GM21381 (cell line): ENCODE data around the gene SS18.

Experiments
- ATAC-seq: cut with Tn5 transposase; IDR thresholded peaks from one replicate; pipeline ENCODE4 v1.9.1; 2021; ENCODE audit warnings: mild to moderate bottlenecking, moderate library complexity; ENCODE audit not compliant: unreplicated experiment

The SS18 gene

DNA sequence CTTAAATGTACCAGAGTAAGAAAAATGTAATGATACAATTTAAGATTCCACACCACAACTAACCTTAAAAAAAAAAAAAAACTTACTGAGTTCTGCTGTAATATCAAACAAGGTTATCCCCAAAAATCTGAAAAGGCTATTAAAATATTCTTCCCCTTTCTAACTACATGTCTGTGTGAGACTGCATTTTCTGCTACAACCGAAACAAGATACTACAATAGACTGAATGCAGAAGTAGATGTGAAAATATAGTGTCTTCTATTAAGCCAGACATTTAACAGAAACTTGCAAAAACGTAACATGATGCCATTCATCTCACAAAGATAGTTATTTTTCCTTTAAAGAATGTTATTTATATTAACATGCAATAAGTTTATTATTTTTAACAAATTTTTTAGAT is 16.2 kb downstream of the SS18 start:
- no peak for ATAC-seq

DNA sequence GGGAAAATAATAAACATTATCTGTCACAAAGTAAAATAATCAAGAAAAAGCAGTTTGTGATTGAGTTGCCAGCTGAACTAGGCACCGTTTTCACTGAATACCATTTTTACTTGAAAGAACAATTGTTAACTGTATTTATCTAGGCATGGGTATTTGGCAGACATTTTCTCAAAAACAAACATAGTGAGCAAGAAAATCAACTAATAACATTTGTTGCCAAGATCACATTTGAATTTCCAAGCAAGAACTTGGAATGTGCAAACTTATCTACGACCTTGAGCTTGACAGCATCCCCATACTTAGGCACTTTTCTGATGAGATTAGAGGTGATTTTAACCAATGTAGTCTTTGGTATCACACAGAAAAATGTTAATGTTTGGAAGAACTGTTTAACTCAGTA is 16.7 kb downstream of the SS18 start:
- no peak for ATAC-seq

DNA sequence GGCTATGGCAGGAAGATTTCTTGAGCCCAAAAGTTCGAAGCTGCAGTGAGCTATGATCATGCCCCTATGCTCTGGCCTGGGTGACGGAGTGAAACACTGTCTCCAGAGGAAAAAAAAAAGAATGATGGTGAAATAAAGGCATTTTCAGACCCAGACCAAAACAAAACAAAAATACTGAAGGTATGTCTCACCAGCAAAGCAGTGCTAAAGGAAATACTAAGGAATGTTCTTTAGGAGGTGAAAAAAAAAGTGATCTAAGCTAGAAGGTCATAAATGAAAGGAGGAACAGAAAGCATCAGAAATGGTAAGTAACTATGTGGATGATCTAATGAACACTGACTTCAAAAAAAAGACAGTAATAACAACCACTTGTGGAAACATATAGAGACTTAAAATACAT is 18.7 kb downstream of the SS18 start:
- ATAC-seq, result no peak

DNA sequence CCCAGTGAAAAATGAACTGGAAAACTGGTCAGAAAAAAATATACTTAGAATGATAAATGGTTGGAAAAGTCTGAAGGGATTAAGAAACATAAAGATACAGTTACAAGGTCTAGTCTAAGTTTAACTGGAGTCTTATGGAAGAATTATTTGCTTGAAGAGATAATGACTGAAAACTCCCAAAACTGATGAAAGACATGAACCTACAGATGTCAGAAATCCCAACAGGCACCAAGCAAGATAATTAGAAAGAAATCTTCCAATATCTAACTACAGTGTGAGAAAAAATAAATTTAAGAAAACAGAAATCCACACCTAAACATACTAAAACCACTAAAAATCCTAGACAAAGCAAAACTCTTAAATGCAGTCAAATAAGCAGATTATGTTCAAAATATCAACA is 19.4 kb downstream of the SS18 start:
- no peak for ATAC-seq

DNA sequence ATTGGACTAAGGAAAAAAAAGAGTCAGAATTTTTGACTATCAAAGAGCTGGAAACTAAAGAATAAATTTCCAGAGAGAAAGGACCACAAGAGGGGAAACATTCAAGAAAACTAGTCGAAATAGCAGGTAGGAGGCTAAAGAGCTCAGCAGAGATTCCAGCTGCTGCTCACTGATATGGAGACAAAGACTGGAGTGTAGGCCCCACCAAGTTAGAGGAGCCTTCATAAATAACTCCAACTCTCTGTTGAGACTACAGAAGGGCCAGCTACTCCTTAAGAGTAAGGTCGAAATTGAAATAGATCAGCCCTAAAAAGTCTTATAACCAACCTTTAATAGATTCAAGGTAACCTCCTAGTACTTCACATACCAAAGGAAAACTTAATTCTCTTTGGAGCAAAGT is 31.1 kb downstream of the SS18 start:
- ATAC-seq, result no peak

DNA sequence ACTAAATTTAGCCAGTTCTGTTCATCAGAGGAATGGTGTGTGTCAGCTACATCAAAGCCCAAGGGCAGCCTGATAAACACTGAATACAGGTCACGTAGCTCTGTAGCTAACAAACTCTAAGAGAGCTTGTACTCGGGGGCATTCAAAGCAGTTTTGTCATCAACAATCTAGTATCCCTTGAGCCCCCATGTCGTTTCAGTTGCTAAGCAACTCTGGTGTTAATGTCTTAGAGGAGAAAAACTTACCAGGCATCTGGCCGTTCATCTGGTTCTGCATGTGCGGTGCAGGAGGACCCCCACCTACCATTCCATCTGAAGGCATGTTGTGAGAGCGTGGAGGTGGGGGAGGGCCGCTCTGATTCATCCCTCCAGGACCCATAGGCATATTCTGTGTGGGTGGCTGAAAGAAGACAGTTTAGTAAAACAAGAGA is 33.1 kb downstream of the SS18 start:
- no peak for ATAC-seq

DNA sequence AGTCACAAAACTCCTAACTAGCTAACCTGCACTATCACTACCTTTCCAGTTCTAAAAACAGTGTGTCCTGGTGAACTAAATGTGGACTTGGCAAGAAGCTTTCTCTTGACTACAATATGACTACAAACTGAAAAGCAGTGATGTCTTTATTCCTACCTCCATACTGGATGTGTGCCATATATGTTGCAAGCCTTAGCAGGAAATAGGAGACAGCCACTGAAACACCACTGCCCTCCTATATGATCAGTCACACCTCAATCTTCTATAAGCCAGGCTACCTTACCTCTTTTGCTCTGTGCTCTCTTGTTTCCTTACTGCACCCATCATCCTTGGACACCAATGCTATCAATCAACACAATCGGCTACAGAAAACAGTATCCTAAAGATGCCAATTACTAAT is 34.1 kb downstream of the SS18 start:
- no peak for ATAC-seq

DNA sequence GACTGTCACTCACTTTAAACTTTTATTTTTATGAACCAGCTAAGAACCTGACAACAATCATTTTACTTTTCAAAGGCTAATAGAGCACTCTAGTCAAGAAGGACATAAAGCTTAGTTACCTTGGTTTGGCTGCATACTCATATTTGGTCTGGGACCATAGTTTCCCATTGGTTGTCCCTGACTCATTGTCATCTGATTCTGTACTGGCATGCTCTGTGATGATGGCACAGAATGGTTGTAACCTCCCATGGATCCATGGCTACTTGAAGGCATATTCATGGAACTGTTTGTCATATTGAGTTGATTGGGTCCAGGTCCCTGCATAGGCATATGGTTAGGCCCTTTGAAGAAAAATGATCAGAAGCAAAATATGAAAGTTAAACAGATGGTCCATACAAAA is 37.9 kb downstream of the SS18 start:
- ATAC-seq, result no peak

DNA sequence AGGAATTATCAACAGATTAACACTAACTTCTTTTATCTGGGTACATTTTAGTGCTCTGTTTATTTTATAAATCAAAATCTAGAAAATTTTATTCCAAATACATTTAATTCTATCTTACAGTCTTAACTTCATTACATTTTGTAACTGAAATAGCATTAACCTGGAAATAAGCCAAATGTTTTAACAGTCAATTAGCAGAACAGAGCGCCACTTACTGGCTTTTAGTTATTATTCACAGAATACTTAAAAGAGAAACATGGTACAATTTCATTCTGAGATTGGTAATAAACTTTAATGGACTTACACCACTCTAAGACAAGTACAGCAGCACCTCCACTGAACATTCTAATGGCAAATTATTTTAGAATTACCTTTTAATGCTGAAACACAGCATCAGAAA is 38.6 kb downstream of the SS18 start:
- no peak for ATAC-seq

DNA sequence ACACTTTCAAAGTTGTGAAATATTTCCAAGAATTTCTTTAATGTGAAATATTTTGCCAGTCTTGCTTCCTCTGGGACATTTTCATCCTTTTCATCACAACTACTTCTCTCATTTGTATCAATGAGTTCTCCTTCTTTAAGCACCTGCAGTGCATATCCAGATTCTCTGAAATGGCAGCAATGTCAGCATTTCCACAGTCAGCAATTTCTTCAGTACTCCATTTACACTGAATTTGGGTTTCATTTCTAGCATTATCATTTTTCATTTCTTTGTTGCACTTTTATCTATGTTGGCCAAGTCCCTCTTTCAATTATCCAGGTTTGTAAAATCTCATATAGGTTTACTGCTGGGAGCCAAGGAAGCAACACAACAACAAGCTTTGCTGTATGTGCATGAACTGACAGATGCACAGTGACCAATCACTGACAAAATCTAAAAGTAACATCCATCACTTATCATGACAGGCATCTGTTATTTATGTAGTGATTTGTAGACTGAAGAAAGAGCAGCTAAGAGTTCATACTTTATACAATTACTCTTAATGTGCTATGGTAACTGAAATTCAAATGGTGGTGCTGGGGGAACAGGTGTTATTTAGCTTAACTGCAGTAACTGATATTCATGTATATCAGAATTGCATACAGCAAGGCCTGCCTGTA is 43.9 kb downstream of the SS18 start:
- ATAC-seq, result no peak

DNA sequence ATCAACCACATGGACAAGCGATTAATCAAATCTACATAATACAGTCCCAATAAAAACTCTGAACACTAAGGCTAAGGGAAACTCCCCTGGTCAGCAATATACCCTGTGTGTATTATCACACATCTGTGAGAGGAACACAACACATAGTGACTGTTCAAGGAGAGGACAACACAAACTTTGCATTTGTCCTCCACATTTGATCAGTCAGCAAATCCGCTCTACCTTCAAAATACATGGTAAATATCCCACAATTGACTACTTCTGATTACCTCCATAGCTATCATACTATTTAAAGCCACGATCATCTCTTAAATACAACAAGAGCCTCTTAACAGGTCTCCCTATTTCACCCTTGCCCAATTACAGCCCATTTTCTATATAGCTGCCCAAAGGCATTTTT is 45.6 kb downstream of the SS18 start:
- no peak for ATAC-seq

DNA sequence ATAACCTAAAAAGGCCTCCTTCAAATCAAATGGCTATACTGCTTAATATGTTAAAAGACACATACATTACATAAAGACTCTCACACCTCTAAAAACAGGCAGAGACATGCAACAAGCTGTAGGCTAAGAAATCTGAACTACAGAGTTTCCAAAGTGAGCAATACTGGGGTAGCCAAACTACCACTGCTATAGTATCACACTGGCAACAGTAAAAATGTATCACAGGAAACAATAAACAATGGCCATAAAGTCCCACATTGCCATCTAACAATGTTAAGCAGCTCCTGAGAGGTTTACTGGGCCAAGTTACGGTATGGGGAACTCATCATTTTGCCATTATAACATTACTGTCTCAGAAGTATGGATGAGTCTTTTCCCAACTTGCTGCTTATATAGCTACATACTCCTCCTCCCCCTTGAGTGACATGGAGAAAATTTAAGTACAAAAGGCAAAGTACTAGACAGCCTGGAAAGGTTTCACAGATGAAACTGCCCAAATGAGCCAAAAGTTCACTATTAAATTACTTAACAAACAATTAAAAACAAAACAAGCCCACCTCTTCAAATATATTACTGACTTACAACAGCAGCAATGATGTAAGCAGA is 50.3 kb downstream of the SS18 start:
- no peak for ATAC-seq

DNA sequence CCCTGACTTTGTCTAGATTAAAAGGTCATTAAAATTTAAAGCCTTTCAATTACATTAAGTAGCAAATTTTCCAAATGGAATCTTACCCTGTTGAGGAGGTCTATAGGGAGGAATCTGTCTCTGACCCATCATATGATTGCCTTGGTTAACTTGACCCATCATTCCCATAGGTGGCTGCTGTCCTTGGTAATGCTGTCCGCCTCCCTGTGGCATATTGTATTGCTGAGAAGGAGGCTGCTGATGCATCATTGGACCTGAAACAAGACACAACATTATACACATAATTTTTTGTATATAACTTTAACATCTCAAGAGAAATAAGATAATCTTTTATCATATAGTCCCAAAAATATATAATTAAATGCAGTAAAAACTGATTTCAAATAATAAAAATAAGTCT is 51.2 kb downstream of the SS18 start:
- no peak for ATAC-seq

DNA sequence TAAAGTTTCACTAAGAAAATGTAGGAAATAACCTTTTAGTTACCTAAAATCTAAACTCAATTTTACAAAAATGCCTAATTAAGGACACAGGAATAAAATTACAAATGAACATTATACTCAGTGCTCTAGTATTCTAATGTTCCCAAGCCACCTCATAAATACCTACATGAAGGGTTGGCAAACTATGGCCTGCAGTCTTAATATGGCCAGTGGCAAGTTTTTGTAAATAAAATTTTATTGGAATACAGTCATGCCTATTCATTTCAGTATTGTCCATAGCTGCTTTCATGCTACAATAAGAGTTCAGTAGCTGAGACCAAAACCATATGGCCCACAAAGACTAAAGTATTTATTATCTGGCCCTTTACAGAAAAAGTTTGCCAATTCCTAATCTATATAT is 53.8 kb downstream of the SS18 start:
- ATAC-seq, result no peak

DNA sequence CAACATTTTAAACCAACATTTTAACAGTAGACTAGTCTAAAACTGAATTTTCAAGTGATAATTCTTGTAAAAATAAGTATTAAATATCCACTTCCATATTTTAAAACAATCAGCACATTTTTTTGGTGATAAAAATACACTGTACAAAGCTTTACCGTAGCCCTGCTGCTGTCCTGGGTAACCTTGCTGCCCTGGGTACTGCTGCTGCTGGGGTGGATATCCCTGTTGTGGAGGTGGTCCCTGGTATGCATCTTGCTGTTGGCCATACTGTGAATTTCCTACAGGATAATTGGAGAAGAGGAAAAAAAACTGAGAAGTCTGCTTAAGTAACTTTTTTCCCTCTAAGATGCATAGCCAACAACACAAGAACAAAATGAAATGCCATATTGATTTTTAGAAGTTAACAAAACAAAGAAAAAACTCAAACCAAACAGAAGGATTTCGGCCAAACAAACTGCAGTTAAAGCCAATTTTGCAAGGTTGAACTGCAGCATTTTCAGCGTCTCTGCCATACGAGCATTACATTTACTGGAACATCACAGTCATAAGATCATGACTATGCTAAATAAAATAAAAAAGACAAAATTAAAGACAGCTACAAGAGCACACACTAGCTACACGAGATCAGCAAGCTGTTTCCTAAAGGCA is 55.4 kb downstream of the SS18 start:
- ATAC-seq, result no peak

DNA sequence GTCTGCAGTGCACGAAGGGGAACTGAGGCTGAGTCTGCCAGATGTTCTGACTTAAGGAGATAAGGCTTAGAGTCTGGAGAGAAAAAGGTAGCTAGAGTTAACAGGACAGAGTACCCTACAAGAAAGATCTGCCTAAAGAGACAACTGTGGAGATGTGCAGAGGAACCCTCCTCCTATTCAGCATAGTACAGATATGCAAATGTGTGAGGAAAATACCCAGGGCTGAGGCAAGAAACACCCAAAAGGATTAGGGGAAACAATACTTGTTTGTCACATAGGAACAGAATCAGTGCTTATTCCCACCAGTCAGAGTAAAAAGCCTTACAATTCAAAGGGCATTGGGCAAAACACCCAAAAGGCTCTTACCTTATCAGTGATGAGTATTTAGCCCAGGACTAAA is 67.8 kb downstream of the SS18 start:
- ATAC-seq, result no peak

DNA sequence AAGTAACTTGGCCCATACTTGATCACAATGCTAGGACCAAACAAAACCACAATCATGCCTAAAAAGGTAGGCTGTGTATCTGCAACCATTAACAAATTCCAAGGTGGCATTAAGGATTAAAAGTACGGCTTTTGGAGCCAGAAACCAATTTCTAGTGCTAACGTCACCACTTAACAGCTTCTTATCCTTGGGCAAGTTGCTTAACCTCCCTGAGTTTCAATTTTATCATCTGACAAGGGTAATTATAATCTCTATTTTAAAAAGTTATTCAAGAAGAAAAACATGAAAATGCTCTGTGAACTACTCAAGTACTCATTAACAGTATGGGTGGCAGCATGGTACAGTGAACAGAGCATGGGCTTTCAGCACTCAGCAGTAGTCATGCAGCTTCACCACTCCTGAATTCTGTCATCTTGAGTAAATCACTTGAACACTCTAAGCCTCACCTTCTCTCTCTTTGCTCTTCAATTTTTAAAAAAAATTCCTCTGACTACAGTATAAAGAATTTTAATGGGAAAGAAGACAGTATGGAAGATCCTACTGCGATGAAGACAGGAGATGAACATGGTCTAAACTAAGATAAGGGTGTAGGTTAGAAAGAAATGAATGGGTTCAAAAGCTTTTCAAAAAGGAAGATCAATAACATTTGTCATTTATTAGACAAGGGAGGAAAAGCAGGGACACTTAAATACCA is 69.2 kb downstream of the SS18 start:
- no peak for ATAC-seq

DNA sequence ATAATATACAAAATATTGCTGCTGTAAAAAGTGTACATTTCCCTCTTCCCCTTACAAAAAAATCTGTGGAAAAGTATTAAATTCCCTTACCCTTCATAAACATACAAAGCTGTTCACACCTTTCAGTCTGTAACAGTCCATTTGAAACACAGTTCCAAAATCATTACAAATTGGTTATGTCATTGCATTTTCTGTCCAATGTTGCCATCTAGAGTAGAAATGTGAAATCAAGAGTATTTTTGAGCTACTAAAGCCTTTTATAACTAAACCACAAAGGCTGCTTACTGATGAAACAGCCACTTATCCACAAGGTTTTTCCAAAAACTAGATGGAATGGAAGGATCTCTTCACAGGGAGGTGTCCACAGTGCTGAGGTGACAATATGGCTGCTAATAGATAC is 72.5 kb downstream of the SS18 start:
- ATAC-seq, result no peak

DNA sequence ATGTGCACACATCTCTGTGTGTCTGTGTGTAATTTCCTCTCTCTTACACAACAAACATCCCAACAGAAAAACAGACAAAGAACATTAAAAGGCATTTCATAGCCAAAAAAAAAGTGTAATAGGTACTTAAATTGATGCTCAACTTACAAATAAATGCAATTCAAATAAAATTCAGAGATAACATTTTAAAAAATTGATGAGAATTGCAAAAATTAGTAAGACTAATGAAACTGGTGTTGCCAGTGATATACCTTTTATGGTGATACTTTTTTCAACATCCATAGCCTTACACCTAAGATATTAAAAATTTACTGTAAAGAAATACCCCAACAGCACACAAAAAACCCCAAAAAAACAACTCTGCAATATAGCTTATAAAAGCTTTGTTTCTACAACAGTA is 76.0 kb downstream of the SS18 start:
- no peak for ATAC-seq

DNA sequence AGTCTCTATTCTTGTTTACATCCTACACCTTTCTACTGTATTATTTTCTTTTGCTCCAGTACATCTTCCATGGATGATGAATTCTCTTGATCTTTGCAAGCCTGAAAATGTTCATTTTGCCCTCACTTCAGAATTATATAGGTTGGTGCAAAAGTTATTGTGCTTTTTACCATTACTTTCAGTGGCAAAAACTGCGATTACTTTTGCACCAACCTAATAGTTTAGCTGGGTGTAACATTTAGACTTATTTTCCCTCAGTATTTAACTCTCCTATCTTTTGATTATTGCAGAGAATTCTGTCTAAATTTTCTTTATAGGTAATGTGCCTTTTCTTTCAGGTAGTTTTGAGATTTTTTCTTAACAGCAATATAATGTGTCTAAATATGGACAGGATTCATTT is 81.8 kb downstream of the SS18 start:
- ATAC-seq, result no peak

DNA sequence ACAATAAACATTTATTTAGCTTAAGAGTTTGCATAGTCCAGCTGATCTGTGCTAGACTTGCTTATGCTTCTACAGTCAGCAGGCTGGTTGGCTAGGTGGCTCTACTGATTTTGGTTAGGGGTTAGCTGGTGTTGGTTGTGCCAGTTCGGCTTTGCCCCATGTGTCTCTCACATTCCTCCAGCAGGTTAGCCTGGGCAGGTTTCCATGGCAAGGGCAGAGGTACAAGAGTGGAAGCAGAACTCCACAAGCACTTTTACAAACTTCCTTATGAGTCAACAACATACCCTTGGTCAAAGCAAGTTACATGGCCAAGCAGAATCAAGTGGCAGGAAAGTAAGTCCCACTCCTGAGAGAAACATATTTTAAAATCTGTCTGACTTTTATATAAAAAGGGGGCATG is 82.3 kb downstream of the SS18 start:
- ATAC-seq, result no peak

DNA sequence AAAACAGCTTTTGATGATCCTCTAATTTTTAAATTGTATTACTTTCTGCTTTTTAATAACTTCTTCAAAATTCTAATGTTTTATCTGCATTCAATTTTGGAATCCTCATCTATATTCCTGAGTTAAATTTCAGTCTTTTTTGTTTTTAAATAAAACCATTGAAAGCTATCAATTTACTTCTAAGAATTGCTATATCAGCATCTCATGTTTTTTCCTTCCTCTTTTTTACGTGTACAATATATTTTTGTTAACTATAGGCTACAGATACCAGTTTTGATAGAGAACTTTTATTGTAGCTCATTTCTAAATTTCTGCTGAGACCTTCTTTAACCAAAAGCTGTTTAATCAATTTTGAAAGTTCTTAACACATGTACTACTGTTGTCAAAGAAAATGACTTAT is 84.5 kb downstream of the SS18 start:
- ATAC-seq, result no peak
